Measurements from ENCODE around the gene FHIP1B. TPM values are rescaled to one million over a fixed set of nuclear protein-coding genes. Genes with fewer than 3 reads are reported as not detected.

Gene FHIP1B
- polyA plus RNA-seq, 1 donor (not counting 4 experiments of a cell fraction or from before 2014, with no cell fraction given): 18.7 TPM

DNA sequence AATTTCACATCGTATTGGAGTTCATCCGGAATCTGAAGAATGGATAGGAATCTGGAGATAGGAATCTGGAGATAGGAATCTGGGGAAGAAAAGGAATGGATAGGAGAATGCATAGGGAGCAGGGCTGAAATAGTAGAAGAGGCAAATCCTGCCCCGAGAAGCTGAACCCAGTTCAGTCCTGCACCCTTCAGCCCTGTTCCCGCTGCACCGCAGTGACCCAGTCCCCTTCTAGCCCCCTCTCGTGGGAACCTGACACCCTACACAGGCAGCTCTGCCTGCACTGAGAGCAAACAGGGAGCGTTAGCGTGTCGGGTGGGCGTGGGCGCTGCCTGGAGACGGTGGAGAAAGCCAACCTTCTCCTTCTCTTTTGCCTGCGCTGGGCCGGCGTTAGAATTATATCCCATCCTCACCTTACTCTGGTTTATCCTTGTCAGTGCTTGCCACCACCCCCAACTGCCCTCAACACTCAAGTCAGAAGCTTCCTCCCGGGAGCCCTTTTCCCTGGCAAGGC lies 24.2 kb upstream of the FHIP1B start:
- H3K27me3 ChIP-seq (ENCODE audit: control insufficient read depth, extremely low read depth, insufficient read depth, low read length): peaks cover 51% of the 10 kb centered on the region
- H3K4me2 ChIP-seq (ENCODE audit: control insufficient read depth, extremely low read depth, insufficient read depth, low read depth, low read length): peak overlapping the region; percentile 47
- dilution Hi-C loops (cut with MboI; ENCODE audit: extremely low pct_ligation_motif_present, low sequenced_read_pairs): no loop called here
- no peak overlapping the region for H3K27ac ChIP-seq (ENCODE audit: control insufficient read depth, insufficient read depth, low read length)
- H2AFZ ChIP-seq (ENCODE audit: control insufficient read depth, low read length): no peak overlapping the region
- no peak for DNase-seq (ENCODE audit: low read depth, low spot score)
- no peaks in the 10 kb centered on the region for H4K20me1 ChIP-seq (ENCODE audit: control insufficient read depth, extremely low read depth, insufficient read depth, low read length)
- H3K79me2 ChIP-seq (ENCODE audit: control insufficient read depth, insufficient read depth, low read length): no peaks in the 10 kb centered on the region
- no peak for FAIRE-seq
- peaks cover 2% of the 10 kb centered on the region for H3K4me1 ChIP-seq (ENCODE audit: control insufficient read depth, extremely low read depth, insufficient read depth, low read length)
- no peak overlapping the region for H3K9ac ChIP-seq (ENCODE audit: control insufficient read depth, extremely low read depth, insufficient read depth, low read length)
- no peak overlapping the region for H3K4me3 ChIP-seq (ENCODE audit: control insufficient read depth in 2 of 3, extremely low read depth in 1 of 3, insufficient read depth in 2 of 3, low read depth in 1 of 3, low read length in 3 of 3)
- H3K9me1 ChIP-seq (ENCODE audit: control insufficient read depth, extremely low read depth, insufficient read depth, low read length): no peaks in the 10 kb centered on the region
- TF ChIP-seq, protein P1, sequence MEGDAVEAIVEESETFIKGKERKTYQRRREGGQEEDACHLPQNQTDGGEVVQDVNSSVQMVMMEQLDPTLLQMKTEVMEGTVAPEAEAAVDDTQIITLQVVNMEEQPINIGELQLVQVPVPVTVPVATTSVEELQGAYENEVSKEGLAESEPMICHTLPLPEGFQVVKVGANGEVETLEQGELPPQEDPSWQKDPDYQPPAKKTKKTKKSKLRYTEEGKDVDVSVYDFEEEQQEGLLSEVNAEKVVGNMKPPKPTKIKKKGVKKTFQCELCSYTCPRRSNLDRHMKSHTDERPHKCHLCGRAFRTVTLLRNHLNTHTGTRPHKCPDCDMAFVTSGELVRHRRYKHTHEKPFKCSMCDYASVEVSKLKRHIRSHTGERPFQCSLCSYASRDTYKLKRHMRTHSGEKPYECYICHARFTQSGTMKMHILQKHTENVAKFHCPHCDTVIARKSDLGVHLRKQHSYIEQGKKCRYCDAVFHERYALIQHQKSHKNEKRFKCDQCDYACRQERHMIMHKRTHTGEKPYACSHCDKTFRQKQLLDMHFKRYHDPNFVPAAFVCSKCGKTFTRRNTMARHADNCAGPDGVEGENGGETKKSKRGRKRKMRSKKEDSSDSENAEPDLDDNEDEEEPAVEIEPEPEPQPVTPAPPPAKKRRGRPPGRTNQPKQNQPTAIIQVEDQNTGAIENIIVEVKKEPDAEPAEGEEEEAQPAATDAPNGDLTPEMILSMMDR (optimal IDR thresholded peaks at IDR 0.05 in 1 of 3, IDR thresholded peaks at IDR 0.05 in 1 of 3, conservative IDR thresholded peaks at IDR 0.05 in 1 of 3; ENCODE audit: extremely low read depth in 1 of 3, insufficient read depth in 2 of 3, low read length in 3 of 3): no peak
- peak; percentile 67 for TF ChIP-seq EZH2 (IDR thresholded peaks at IDR 0.05; ENCODE audit: low read length)
- H3K9me3 ChIP-seq (ENCODE audit: control insufficient read depth, low read depth, low read length): no peaks in the 10 kb centered on the region
- no peaks in the 10 kb centered on the region for H3K36me3 ChIP-seq (ENCODE audit: control insufficient read depth in 2 of 2, extremely low read depth in 1 of 2, insufficient read depth in 2 of 2, low read length in 2 of 2)

- H3K4me1 ChIP-seq (ENCODE audit: control insufficient read depth, extremely low read depth, insufficient read depth, low read length): peaks cover 2% of the 10 kb centered on the region
- H3K9me1 ChIP-seq (ENCODE audit: control insufficient read depth, extremely low read depth, insufficient read depth, low read length): no peaks in the 10 kb centered on the region
- no peak overlapping the region for H3K4me2 ChIP-seq (ENCODE audit: control insufficient read depth, extremely low read depth, insufficient read depth, low read depth, low read length)
- no peak for FAIRE-seq
- peaks cover 51% of the 10 kb centered on the region for H3K27me3 ChIP-seq (ENCODE audit: control insufficient read depth, extremely low read depth, insufficient read depth, low read length)
- no peaks in the 10 kb centered on the region for H4K20me1 ChIP-seq (ENCODE audit: control insufficient read depth, extremely low read depth, insufficient read depth, low read length)
- no peaks in the 10 kb centered on the region for H3K79me2 ChIP-seq (ENCODE audit: control insufficient read depth, insufficient read depth, low read length)
- no peaks in the 10 kb centered on the region for H3K9me3 ChIP-seq (ENCODE audit: control insufficient read depth, low read depth, low read length)
- dilution Hi-C loops (cut with MboI; ENCODE audit: extremely low pct_ligation_motif_present, low sequenced_read_pairs): no loop called here
- no peak overlapping the region for H2AFZ ChIP-seq (ENCODE audit: control insufficient read depth, low read length)
- no peak overlapping the region for H3K27ac ChIP-seq (ENCODE audit: control insufficient read depth, insufficient read depth, low read length)
- no peaks in the 10 kb centered on the region for H3K36me3 ChIP-seq (ENCODE audit: control insufficient read depth in 2 of 2, extremely low read depth in 1 of 2, insufficient read depth in 2 of 2, low read length in 2 of 2)
- no peak overlapping the region for H3K9ac ChIP-seq (ENCODE audit: control insufficient read depth, extremely low read depth, insufficient read depth, low read length)
- no peak for DNase-seq (ENCODE audit: low read depth, low spot score)
- no peak overlapping the region for H3K4me3 ChIP-seq (ENCODE audit: control insufficient read depth in 2 of 3, extremely low read depth in 1 of 3, insufficient read depth in 2 of 3, low read depth in 1 of 3, low read length in 3 of 3)
- TF ChIP-seq, protein P1 (optimal IDR thresholded peaks at IDR 0.05 in 1 of 3, IDR thresholded peaks at IDR 0.05 in 1 of 3, conservative IDR thresholded peaks at IDR 0.05 in 1 of 3; ENCODE audit: extremely low read depth in 1 of 3, insufficient read depth in 2 of 3, low read length in 3 of 3): no peak
- no peak for TF ChIP-seq EZH2 (IDR thresholded peaks at IDR 0.05; ENCODE audit: low read length)
These were observed 23.7 kb upstream of the FHIP1B start for GRCh38 chr11:6258141-6258540.

Measured in keratinocyte (primary cell).